Activated CD4-positive, alpha-beta T cell treated with anti-CD3 and anti-CD28 coated beads, Interleukin-10, Interleukin-2, amounts not matched to agents 100 ng/mL and 50 ng/mL, durations not matched to agents 16 hours and 8 hours (primary cell): Measurements from ENCODE around the gene NRCAM.

ENCODE experiments used
- DNase-seq: peaks from one replicate; pipeline ENCODE4 v3.0.0-alpha.2; 2020

The NRCAM gene

DNA sequence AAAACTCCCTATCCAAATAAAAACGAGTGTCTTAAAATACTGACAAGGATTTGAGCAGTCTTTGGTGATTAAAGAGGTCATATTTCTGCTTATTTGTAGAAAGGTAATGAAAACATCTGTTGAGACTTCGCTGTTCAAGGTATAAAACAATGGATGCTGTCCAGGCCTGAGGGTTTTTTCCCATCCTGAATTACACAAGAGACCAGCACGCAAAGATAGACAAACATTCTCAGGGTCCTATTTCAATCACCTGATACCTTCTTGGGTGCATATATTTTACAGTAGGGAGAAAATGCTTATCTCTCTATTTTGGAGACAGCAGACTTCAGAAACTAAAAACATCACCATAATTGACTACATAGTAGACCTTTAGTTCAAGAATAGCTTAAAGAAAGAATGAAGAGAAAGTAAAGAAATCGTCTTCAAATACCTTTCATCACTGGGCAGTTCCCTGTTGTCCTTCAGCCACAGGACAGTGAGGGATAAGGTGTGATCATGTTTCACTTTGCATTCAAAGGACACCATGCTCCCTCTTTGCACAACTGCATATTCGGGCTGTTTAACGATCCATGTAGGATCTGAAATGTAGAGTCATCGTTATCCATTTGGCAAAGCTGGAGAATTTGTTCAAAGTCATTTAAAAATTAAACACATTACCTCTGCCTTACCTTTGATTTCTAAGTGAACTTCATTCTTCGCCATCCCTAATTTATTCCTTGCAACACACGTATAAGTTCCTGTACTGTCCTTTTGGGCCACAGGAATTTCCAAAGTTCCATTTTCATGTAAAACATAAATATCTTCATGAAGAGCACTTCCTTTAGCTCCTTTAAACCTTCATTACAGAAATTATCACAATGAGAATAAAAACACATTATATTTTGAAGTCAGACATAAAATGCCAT lies 262.4 kb downstream of the NRCAM start:
- no peak for DNase-seq

DNA sequence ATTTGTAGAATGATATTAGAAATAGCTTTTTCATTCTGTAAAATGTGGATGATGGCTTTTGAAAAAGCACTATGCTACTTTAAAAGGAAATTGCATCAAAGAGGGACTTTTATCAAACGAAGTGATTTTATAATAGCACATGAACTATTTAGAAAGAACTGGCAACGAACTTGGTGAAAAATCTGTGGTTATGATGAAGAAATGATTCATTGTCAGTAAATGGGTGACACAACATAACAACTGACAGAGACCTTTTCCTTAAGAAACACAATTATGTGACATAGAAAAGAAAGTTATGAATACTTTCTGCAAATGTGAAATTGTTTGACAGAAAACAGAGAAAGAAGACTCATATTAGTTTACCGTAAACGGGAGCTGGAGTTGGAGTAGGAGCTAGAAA lies 265.3 kb downstream of the NRCAM start:
- no peak for DNase-seq

DNA sequence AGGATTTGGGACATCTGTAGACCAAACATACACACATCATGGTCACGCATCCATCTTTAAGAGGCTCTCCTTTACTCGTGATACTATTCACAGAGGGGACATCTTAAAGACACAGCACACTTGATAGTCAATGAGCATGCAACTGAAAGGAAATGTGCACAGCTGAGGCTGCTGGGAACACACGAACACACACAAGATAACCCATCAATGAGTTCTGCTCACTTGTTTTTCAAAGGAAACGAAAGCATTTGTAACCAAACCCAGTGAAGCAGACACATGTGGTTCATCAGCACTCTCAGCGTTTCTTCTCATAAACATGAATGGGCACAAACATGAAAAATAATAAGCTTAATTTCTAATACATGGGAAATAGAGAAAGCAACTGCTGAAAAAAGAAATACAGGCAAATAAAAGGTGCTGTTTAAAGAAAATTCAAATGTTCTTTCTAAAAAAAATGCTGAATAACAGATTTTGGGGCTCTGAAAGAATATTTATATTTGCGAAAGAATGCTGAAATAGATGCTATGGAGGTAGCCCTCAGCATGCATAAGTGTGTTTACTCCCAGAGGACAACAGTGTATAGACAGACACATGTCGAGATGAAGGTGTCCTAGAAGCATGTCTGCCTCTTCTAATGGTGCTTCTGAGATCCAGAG lies 266.4 kb downstream of the NRCAM start:
- DNase-seq = no peak

DNA sequence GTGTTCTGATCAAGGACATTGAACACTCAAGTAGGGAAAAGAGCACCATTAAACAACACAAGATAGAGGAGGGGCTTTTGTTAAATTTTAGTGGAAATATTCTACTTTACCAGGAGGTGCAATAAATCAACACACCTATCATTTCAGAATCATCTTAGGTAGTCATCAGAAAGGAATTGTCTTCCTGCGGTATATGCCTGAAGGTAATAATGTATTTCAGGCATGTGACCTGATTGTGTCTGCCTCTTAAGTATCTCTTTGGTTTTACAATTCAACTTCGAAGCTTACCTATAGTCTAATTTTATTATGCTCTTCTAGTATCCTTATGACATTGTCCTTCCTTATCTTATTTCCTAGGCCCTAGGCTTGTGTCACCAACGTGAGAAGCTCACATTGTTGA lies 267.5 kb downstream of the NRCAM start:
- no peak for DNase-seq

DNA sequence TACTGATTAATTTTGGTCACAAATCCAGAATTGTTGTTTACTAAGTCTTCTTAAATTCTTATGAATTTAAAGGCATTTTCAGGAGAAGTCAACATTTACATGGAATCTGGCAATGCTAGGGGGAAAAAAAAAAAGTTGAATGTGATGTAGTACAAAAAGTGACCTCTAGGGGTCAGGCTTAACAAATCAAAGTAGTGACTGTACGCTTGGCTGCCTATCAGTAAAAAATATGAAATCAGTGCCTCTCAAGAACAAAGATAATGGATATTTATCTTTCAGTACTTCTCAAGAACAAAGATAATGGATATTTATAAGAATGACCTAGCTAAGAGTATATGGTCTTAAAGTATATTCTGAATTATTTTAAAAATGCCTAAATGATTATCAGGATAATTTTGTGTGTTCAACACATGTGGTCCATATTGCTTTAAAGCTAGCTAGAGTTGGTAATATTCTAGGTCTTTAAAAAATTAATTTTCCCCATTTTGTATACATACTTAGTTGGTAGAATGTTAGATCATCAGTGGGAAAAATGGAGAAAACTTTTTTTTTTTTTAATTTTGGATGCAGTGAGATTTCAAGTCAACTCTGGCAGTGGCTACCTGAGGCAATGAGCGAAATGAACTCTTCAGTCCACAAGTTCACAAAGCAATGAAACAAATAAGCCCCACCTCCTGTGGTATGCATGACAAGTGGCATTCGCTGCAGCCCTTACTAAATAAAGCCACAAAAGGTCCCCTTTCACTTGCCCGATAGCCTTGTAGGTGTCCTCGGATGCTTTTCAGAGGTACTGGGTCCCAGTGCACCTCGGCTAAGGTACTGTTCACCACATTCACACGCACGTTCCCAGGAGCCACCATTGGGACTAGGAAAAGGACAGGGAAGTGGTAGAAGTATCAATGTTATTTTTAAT lies 274.9 kb downstream of the NRCAM start:
- peak; percentile 20 for DNase-seq

DNA sequence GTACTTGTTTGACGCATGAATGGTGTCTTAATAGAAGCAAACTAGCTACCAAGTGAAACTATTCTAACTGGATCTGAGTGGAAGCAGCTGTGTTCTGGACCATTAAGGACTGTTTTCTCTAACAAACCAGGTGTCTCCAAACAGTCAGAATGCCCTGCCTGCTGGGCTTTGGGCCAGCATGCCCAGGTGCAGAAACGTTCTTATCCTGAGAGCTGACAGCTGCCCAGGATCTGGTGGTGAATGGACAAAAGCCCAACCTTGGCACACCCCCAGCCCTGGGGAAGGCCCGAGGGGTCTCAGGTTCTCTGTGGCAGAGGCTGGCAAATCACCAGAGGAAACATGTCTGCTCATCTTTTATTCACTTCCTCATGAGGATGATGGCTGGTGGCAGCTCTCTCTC lies 277.8 kb downstream of the NRCAM start:
- DNase-seq = no peak

DNA sequence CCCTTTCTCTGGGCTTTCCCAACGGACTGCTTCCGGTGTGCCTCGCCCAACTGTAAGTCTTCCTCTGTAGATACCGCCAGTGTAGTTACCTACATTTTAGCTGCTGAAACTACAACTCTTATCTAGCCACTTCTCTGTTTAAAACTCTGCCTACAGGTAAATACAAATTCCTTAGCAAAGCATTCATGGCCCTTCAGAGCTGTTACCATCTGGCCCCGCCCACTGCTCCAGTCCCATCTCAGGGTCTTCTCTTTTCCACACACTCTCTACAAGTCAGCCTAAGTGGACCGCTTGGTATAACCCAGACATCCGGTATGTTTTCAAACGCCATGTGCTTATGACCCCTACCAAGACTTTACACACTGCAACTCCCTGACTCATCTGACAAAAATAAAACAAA lies 285.1 kb downstream of the NRCAM start:
- DNase-seq = no peak

DNA sequence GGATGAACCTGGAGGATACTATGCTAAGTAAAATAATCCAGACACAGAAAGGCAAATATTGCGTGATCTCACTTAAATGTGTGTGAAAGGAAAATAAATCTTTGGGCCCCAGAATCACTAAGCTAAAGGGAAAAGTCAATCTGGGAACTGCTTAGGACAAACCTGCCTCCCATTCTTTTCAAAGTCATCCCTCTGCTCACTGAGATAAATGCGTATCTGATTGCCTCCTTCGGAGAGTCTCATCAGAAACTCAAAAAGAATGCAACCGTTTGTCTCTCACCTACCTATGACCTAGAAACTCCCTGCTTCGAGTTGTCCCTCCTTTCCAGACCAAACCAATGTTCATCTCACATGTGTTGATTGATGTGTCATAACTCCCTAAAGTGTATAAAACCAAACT lies 286.0 kb downstream of the NRCAM start:
- no peak for DNase-seq

DNA sequence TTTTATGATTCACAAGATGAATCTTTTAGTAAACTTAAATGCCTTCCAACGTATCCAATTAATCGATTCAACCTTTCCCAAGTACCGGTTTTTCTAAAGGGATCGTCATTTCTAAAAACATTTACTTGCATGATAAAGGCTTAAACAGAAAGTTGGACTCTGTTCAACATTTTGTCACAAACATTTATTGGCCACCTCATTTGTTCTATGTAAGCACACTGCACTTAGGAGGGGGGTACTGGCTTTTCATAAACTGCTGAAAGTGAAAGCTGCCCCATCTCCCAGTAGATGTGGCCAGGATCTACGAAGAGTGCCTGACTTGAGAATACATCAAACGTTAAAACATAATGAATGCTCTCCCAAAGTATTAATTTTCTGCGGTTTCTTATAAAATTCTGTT lies 288.8 kb downstream of the NRCAM start:
- no peak for DNase-seq

DNA sequence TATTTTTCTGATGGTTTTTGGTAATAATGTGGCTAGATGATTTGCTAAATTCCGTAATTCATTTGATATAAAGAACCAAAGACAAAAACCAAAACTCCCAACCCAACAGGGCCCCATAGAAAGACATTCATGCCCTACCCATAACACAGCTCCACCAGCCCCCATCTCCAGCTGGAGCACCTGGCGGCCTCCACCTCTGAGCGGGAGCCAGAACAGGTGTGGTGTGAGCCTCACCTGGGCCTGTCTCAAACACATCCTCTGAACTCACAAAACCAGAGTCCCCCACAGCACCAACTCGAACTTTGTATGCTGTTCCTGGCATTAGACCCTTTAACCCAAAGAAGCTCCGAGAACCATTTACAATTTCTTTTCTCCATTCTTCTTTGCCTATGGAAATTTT lies 289.5 kb downstream of the NRCAM start:
- DNase-seq = no peak

DNA sequence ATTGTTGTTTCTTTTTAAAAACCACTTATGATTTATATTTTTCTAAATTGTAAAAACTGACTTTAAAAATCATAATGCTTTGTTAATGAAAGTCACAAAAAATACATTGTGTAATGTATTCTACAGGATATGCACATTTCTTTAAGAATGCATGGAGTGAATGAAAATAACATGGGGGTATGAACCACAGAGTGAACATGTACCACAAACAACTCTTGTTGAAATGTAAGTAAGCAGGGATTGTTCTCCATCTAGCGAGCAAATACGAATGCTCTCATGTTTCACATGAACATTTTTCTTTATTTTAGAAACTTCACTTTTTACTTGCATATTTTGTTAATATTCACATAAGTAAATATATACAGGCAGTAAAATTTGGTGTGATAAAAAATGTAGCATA lies 290.5 kb downstream of the NRCAM start:
- no peak for DNase-seq

DNA sequence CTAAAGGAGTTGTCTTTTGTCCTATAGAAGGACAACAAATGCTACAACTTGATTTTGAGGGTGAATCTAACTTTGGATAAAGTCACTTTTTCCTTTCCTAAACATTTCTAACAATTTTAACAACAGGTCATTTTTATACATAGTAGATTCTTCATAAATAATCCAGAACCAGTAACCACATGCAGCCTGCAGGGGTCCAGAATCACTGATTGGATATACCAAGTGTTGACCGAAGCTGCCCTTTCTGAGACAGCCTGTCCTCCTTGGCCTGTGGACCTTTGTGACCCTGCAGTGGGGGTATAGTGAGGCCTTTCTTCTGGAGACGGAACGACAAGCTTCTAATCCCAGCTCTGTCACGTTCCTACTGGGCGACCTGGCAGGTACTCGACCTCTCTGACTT lies 291.3 kb downstream of the NRCAM start:
- no peak for DNase-seq

DNA sequence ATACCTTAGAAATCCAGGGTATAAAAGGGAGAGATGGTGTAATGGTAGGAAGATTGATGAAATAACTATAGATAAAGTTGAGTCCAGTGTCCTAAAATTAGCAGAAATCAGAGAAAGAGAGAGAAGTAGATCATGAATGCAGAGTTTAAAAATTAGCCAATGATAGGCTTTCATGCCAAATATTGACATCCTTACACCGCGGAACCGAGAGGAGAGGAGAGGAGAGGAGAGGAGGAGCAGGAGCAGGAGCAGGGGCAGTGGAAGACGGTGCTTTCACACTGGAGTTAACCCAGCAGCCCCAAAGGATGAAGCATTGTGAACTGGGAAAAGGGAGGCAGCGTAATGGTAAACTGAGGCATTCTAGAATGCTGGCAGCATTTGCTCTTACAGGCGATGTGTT lies 291.9 kb downstream of the NRCAM start:
- no peak for DNase-seq

DNA sequence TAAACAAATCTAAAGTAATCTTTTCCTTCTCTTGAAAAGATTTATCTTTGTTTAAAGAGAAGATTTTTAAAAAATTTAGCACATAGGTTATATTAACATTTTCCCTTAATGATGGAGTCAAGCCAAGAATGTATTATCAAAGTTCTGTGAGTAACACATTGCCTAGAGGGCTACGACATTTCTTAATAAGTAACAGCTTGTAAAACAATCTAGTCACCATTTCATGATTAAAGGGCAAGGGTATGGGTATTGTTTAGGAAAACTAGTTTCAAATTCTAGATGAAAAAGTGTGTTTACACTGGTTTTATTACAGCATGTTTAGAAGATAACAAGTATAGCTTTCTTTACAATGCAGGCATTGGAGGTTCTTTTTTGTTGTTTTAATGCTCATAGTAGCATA lies 297.5 kb downstream of the NRCAM start:
- no peak for DNase-seq

DNA sequence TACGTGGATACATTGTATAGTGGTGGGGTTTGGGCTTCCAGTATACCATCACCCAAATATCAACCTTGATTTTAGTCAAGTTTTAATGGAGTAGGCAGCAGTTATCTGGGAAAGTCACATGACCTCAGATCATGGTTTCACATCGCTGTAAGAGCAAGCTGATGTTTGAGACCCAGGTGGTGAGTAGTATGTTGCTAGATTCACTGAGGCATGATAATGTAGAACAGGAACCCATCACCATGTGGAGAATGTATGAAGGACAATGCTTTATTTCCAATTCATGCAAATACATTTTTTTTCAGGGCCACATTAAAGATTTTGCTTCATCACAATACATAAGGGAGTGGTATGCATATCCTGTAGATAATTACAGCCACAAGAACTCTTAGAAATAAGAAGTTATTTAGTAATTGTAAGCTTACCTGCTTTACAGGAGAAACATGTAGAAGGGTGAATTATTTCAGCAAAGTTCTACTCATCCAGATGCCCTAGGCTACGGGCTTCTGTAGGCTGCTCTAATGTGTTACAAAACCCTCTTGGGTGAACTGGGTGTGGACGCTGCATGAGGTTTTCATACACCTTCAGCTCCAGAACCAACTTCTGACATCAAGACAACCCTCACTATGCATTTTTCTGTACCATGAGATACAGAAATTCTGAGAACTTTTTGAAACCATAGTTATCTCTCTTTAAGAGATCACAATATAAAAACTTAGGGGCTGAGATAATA lies 298.5 kb downstream of the NRCAM start:
- DNase-seq = no peak

DNA sequence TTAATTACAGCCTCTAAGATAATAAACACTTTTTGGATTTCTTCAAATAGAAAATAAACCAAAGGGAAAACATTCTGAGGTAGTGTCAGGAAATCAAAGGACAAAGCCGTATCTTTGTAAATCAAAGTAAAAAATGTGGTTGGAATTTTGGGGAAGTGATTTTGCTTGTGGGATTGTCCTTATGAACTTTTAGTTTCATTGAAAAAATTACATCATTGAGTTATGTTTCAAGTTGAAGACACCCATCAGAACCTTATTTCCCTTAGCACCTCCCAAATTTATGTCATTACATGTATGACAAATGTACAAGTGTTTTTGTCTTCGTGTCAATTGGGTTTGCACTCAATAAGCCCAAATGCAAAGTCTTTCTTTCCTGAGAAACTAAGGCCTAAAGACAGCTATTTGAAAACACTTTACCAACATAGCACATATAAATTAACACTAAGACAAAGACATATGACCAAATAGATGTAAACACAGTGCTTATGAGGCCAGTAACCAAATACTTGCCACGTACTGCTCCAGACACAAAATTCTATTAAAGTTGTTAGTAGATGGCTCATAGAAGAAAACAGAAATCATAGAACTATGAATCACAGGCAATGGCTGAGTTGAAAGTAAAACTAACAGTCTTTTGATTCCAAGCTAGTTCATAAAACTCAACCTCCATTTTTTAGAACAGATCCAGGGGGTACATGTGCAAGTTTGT lies 299.2 kb downstream of the NRCAM start:
- DNase-seq = no peak

DNA sequence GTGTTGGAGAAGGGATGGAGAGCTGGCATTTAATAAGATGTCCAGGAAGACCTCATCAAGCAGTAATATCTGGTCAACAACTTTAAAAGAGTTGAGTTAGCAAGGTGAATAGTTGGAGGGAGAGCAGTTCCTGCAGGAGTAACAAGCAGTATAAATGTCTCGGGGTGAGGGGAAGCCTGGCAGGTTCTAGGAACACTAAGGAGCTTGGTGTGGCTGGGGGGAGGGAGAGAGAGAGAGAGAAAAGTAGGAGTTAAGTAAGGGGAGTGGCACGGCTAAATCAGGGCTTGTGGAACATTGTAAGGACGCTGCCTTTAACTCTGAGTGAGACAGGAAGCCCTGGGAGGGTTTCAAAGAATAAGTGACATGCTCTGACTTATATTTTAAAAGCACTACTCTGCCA lies 304.0 kb downstream of the NRCAM start:
- DNase-seq = no peak

DNA sequence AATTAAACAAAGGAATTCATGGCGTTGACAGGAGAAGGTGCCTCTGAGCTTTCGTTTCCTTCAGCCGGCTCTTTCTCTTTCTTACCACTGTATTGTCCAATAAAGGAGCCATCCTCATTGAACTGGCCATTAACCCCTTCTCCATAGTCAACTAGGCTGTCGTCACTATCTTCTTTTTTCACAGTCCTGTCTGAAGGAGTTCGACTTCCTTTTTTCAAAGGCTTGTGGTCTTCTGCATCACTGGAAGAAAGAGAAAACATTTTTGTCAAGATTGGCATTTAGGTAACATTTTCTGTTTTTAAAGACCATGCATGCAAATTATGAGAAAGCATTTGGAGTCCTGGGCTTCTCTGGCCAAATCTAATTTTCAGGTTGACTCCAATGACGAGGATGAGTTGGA lies 306.3 kb downstream of the NRCAM start:
- no peak for DNase-seq

DNA sequence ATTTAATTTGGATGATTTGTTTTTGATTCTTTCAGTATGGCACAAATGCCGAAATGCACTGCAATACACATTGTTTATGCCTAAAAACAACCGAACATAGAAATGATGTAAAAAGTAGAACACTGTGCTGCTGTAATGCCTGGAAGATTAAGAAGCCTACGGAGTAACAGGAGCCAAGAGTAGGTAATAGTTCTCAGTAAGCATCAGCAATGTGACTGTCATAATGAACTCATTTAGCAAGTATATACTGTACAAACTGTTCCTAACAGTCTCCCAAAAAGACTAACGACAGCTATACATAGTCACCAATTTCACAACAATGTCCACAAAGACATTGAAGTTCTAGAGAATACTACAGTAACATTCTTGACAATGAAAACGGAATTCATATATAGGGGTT lies 307.1 kb downstream of the NRCAM start:
- DNase-seq = no peak

DNA sequence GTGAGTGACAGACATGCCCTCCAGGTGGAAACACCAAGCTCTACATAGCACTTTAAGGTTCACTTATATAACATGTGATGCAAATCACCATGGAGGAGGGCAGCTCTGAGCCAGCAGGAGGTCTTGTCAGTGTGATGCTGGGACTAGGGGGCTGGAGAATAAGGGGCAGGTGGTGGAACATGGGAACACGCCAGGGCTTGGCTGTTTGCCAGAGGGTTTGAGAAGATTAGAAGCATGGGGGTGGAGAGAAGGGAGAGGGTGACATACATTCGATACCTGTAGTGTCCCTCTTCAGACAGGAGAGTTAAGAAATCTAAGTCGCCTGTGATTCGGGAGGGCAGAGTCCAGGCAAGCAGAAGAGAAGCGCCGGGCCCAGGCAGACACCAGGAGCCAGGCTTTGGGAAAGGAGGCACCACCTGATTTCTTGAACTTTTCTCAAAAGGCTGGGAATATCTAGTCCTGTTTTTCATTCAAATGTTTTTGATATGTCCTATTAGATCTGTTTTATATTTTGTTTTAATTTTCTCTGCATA lies 309.1 kb downstream of the NRCAM start:
- no peak for DNase-seq

DNA sequence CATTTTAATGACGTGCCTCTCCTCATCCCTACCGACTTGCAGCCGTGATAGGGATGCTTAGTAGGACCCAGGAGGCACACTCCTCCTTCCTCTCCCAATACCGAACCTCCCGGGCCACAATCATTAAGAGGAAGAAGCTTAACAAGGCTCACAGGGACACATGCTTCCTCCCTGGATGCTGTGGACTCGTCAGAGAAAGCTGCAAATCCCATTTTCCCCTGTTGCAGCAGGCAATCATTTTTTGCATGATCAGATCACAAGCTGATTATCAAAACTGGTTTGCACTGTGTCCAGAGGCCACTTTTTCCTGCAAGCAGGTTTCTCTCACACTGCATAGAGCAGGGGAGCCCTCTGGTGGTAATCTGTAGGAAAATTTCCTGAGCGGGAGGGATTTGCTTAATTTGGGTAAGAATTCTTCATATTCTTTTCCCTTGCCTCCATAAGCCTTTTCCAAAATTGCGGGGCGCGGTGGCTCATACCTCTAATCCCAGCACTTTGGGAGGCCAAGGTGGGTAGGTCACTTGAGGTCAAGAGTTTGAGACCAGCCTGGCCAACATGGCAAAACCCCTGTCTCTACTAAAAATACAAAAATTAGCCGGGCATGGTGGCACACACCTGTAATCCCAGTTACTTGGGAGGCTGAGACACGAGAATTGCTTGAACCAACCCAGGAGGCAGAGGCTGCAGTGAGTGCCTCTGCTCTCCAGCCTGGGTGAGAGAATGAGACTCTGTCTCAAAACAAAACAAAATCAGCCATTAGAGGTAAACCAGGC lies 310.0 kb downstream of the NRCAM start:
- DNase-seq = peak; percentile 64
